HCT116 (cell line): Measurements from ENCODE around the gene CTCFL.

Source experiments
- ATF3 ChIP-seq: IDR thresholded peaks from 2 replicates; pipeline ENCODE4 v1.6.1; 2012
- CTCF ChIP-seq, 3 experiments: fragments of 200-600 bp in 1 of 3; sonication (generic) in 1 of 3; IDR thresholded peaks in 2 of 3; conservative IDR thresholded peaks in 1 of 3; 2 replicates each; pipeline ENCODE4 v1.5.1; 2012 to 2017; ENCODE audit warnings: low read depth in 2 of 3, low read length in 2 of 3, antibody characterized with exemption in 1 of 3, borderline replicate concordance in 1 of 3, control low read depth in 1 of 3, mild to moderate bottlenecking in 1 of 3, mixed read lengths in 1 of 3, mixed run types in 1 of 3, moderate library complexity in 1 of 3; ENCODE audit not compliant: insufficient read depth in 1 of 3
- FOSL1 ChIP-seq: IDR thresholded peaks from 2 replicates; pipeline ENCODE4 v1.6.1; 2012; ENCODE audit warnings: low read depth
- SRF ChIP-seq: IDR thresholded peaks from 2 replicates; pipeline ENCODE4 v1.6.1; 2012; ENCODE audit warnings: low read depth

- TF ChIP-seq CTCF (IDR thresholded peaks at IDR 0.05 in 2 of 3, conservative IDR thresholded peaks at IDR 0.05 in 1 of 3; ENCODE audit: borderline replicate concordance in 1 of 3, insufficient read depth in 1 of 3, low read depth in 2 of 3, low read length in 2 of 3) (no peak), FOSL1 (no peak), SRF (no peak), ATF3 (no peak)
Measured at GRCh38 chr20:57564180-57564802, 39.4 kb upstream of the CTCFL start.
